Panc1 (cell line): Measurements from ENCODE around the gene STRADB.

ENCODE experiments used
- CTCF ChIP-seq: fragments of 450-650 bp; IDR thresholded peaks from 2 replicates; pipeline ENCODE4 v1.5.1; 2017; ENCODE audit warnings: mild to moderate bottlenecking
- POLR2AphosphoS5 ChIP-seq: IDR thresholded peaks from 2 replicates; pipeline ENCODE4 v1.6.1; 2012; ENCODE audit warnings: mild to moderate bottlenecking, low read depth, low read length, moderate library complexity
- REST ChIP-seq, 2 experiments: IDR thresholded peaks; 2 replicates each; pipeline ENCODE4 v1.6.1; 2011 to 2012; ENCODE audit warnings: low read depth in 2 of 2, control low read depth in 1 of 2, low read length in 1 of 2, mild to moderate bottlenecking in 1 of 2, moderate library complexity in 1 of 2; ENCODE audit not compliant: insufficient read depth in 1 of 2
- SIN3A ChIP-seq: IDR thresholded peaks from 2 replicates; pipeline ENCODE4 v1.6.1; 2012; ENCODE audit warnings: low read depth, mild to moderate bottlenecking, low read length, moderate library complexity, borderline replicate concordance; ENCODE audit not compliant: insufficient read depth

DNA sequence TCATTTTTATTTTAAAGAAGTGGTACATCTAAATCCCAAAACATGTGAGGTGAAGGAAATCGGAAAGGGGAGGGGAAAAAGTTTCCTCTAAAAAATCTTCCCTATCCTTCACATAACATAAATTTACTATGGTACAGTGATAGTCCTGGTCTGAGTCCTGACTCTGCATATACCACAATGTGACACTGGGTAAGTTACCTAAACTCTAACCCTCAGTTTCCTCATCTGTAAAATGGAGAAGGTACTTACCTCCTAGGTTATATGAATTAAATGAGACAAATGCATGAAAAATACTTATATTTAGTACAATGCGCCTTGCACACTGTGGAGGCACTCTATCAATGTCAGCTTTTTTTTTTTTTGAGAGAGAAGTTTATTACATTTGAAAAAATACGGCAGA is 42.6 kb upstream of the STRADB start:
- TF ChIP-seq CTCF = no peak
- TF ChIP-seq POLR2AphosphoS5 = no peak
- no peak for TF ChIP-seq REST (IDR thresholded peaks at IDR 0.05; ENCODE audit: insufficient read depth in 1 of 2, low read depth in 2 of 2, low read length in 1 of 2)
- TF ChIP-seq SIN3A = no peak
